Measurements from ENCODE around the gene CD99L2. TPM values are rescaled to one million over a fixed set of nuclear protein-coding genes. Genes with fewer than 3 reads are reported as not detected.

CD99L2 gene
- polyA plus RNA-seq, 1 donor: 21.7 TPM

- Histone ChIP-seq H3K9me3 (ENCODE audit: control insufficient read depth, low read depth, low read length) (no peaks in the 10 kb centered on the region), H3K27me3 (ENCODE audit: control insufficient read depth, insufficient read depth, low read length) (no peaks in the 10 kb centered on the region), H3K4me1 (ENCODE audit: control insufficient read depth, insufficient read depth, low read length) (no peaks in the 10 kb centered on the region), H3K4me3 (ENCODE audit: low read length) (no peak overlapping the region), H3K27ac (ENCODE audit: low read length) (no peak overlapping the region), H3K36me3 (ENCODE audit: control insufficient read depth, insufficient read depth, low read length) (no peaks in the 10 kb centered on the region)
- WGBS (ENCODE audit: insufficient coverage, low lambda C conversion rate): no CpG with 5 or more reads among the region's 2 CpGs
- no peak for DNase-seq
Measured at GRCh38 chrX:150805736-150806135, 92.7 kb downstream of the CD99L2 start.

GRCh38 chrX:150792949-150793527, 105.4 kb downstream of the CD99L2 start:
- no peaks in the 10 kb centered on the region for H3K27me3 ChIP-seq (ENCODE audit: control insufficient read depth, insufficient read depth, low read length)
- no CpG with 5 or more reads among the region's 5 CpGs for WGBS (ENCODE audit: insufficient coverage, low lambda C conversion rate)
- no peak for DNase-seq
- H3K4me3 ChIP-seq (ENCODE audit: low read length): no peak overlapping the region
- no peaks in the 10 kb centered on the region for H3K4me1 ChIP-seq (ENCODE audit: control insufficient read depth, insufficient read depth, low read length)
- H3K9me3 ChIP-seq (ENCODE audit: control insufficient read depth, low read depth, low read length): no peaks in the 10 kb centered on the region
- H3K36me3 ChIP-seq (ENCODE audit: control insufficient read depth, insufficient read depth, low read length): peaks cover 15% of the 10 kb centered on the region
- no peak overlapping the region for H3K27ac ChIP-seq (ENCODE audit: low read length)

- no peaks in the 10 kb centered on the region for H3K27me3 ChIP-seq (ENCODE audit: control insufficient read depth, insufficient read depth, low read length)
- no peak for DNase-seq
- H3K9me3 ChIP-seq (ENCODE audit: control insufficient read depth, low read depth, low read length): no peaks in the 10 kb centered on the region
- no peaks in the 10 kb centered on the region for H3K4me1 ChIP-seq (ENCODE audit: control insufficient read depth, insufficient read depth, low read length)
- no peak overlapping the region for H3K27ac ChIP-seq (ENCODE audit: low read length)
- H3K4me3 ChIP-seq (ENCODE audit: low read length): no peak overlapping the region
- WGBS (ENCODE audit: insufficient coverage, low lambda C conversion rate): no CpG with 5 or more reads among the region's 1 CpG
- H3K36me3 ChIP-seq (ENCODE audit: control insufficient read depth, insufficient read depth, low read length): peaks cover 13% of the 10 kb centered on the region
Measured at GRCh38 chrX:150790021-150790420, 108.4 kb downstream of the CD99L2 start.

GRCh38 chrX:150781677-150782076, 116.8 kb downstream of the CD99L2 start:
- H3K4me1 ChIP-seq (ENCODE audit: control insufficient read depth, insufficient read depth, low read length): no peaks in the 10 kb centered on the region
- no peaks in the 10 kb centered on the region for H3K9me3 ChIP-seq (ENCODE audit: control insufficient read depth, low read depth, low read length)
- DNase-seq: no peak
- no peak overlapping the region for H3K4me3 ChIP-seq (ENCODE audit: low read length)
- H3K27me3 ChIP-seq (ENCODE audit: control insufficient read depth, insufficient read depth, low read length): no peaks in the 10 kb centered on the region
- no CpG with 5 or more reads among the region's 10 CpGs for WGBS (ENCODE audit: insufficient coverage, low lambda C conversion rate)
- H3K36me3 ChIP-seq (ENCODE audit: control insufficient read depth, insufficient read depth, low read length): no peaks in the 10 kb centered on the region
- no peak overlapping the region for H3K27ac ChIP-seq (ENCODE audit: low read length)

GRCh38 chrX:150779385-150779784, 119.1 kb downstream of the CD99L2 start:
- no CpG with 5 or more reads among the region's 8 CpGs for WGBS (ENCODE audit: insufficient coverage, low lambda C conversion rate)
- Histone ChIP-seq H3K9me3 (ENCODE audit: control insufficient read depth, low read depth, low read length) (no peaks in the 10 kb centered on the region), H3K4me3 (ENCODE audit: low read length) (no peak overlapping the region), H3K36me3 (ENCODE audit: control insufficient read depth, insufficient read depth, low read length) (peaks cover 2% of the 10 kb centered on the region), H3K4me1 (ENCODE audit: control insufficient read depth, insufficient read depth, low read length) (no peaks in the 10 kb centered on the region), H3K27ac (ENCODE audit: low read length) (no peak overlapping the region), H3K27me3 (ENCODE audit: control insufficient read depth, insufficient read depth, low read length) (no peaks in the 10 kb centered on the region)
- no peak for DNase-seq

GRCh38 chrX:150777328-150777992, 121.0 kb downstream of the CD99L2 start:
- H3K27me3 ChIP-seq (ENCODE audit: control insufficient read depth, insufficient read depth, low read length): no peaks in the 10 kb centered on the region
- no peak overlapping the region for H3K27ac ChIP-seq (ENCODE audit: low read length)
- peaks cover 2% of the 10 kb centered on the region for H3K36me3 ChIP-seq (ENCODE audit: control insufficient read depth, insufficient read depth, low read length)
- no peaks in the 10 kb centered on the region for H3K4me1 ChIP-seq (ENCODE audit: control insufficient read depth, insufficient read depth, low read length)
- H3K9me3 ChIP-seq (ENCODE audit: control insufficient read depth, low read depth, low read length): no peaks in the 10 kb centered on the region
- DNase-seq: no peak
- H3K4me3 ChIP-seq (ENCODE audit: low read length): no peak overlapping the region
- WGBS (ENCODE audit: insufficient coverage, low lambda C conversion rate): no CpG with 5 or more reads among the region's 18 CpGs

- Histone ChIP-seq H3K9me3 (ENCODE audit: control insufficient read depth, low read depth, low read length) (no peaks in the 10 kb centered on the region), H3K27ac (ENCODE audit: low read length) (no peak overlapping the region), H3K4me1 (ENCODE audit: control insufficient read depth, insufficient read depth, low read length) (no peaks in the 10 kb centered on the region), H3K36me3 (ENCODE audit: control insufficient read depth, insufficient read depth, low read length) (peaks cover 2% of the 10 kb centered on the region), H3K4me3 (ENCODE audit: low read length) (no peak overlapping the region), H3K27me3 (ENCODE audit: control insufficient read depth, insufficient read depth, low read length) (no peaks in the 10 kb centered on the region)
- no peak for DNase-seq
- WGBS (ENCODE audit: insufficient coverage, low lambda C conversion rate): no CpG with 5 or more reads among the region's 18 CpGs
Measured at GRCh38 chrX:150775569-150776350, 122.7 kb downstream of the CD99L2 start.

- WGBS (ENCODE audit: insufficient coverage, low lambda C conversion rate): no CpG with 5 or more reads among the region's 14 CpGs
- Histone ChIP-seq H3K36me3 (ENCODE audit: control insufficient read depth, insufficient read depth, low read length) (peaks cover 5% of the 10 kb centered on the region), H3K27ac (ENCODE audit: low read length) (no peak overlapping the region), H3K4me1 (ENCODE audit: control insufficient read depth, insufficient read depth, low read length) (no peaks in the 10 kb centered on the region), H3K9me3 (ENCODE audit: control insufficient read depth, low read depth, low read length) (no peaks in the 10 kb centered on the region), H3K27me3 (ENCODE audit: control insufficient read depth, insufficient read depth, low read length) (no peaks in the 10 kb centered on the region), H3K4me3 (ENCODE audit: low read length) (no peak overlapping the region)
- no peak for DNase-seq
Measured at GRCh38 chrX:150774798-150775568, 123.5 kb downstream of the CD99L2 start.

- no peak overlapping the region for H3K4me3 ChIP-seq (ENCODE audit: low read length)
- WGBS (ENCODE audit: insufficient coverage, low lambda C conversion rate): no CpG with 5 or more reads among the region's 4 CpGs
- no peaks in the 10 kb centered on the region for H3K27me3 ChIP-seq (ENCODE audit: control insufficient read depth, insufficient read depth, low read length)
- H3K9me3 ChIP-seq (ENCODE audit: control insufficient read depth, low read depth, low read length): no peaks in the 10 kb centered on the region
- no peak overlapping the region for H3K27ac ChIP-seq (ENCODE audit: low read length)
- H3K36me3 ChIP-seq (ENCODE audit: control insufficient read depth, insufficient read depth, low read length): peaks cover 8% of the 10 kb centered on the region
- no peak for DNase-seq
- H3K4me1 ChIP-seq (ENCODE audit: control insufficient read depth, insufficient read depth, low read length): no peaks in the 10 kb centered on the region
Measured at GRCh38 chrX:150773634-150774033, 124.8 kb downstream of the CD99L2 start.

- WGBS (ENCODE audit: insufficient coverage, low lambda C conversion rate): no CpG with 5 or more reads among the region's 8 CpGs
- Histone ChIP-seq H3K27ac (ENCODE audit: low read length) (no peak overlapping the region), H3K4me3 (ENCODE audit: low read length) (no peak overlapping the region), H3K4me1 (ENCODE audit: control insufficient read depth, insufficient read depth, low read length) (no peaks in the 10 kb centered on the region), H3K27me3 (ENCODE audit: control insufficient read depth, insufficient read depth, low read length) (no peaks in the 10 kb centered on the region), H3K9me3 (ENCODE audit: control insufficient read depth, low read depth, low read length) (no peaks in the 10 kb centered on the region), H3K36me3 (ENCODE audit: control insufficient read depth, insufficient read depth, low read length) (peaks cover 10% of the 10 kb centered on the region)
- DNase-seq: no peak
Measured at GRCh38 chrX:150773117-150773516, 125.4 kb downstream of the CD99L2 start.
